ENCODE data around the gene KDELR3. TPM values are rescaled to one million over a fixed set of nuclear protein-coding genes. Genes with fewer than 3 reads are reported as not detected.

Gene KDELR3
- total and polyA plus RNA-seq, 2 experiments from 2014 or later, result 5.6 to 5.7 TPM

DNA sequence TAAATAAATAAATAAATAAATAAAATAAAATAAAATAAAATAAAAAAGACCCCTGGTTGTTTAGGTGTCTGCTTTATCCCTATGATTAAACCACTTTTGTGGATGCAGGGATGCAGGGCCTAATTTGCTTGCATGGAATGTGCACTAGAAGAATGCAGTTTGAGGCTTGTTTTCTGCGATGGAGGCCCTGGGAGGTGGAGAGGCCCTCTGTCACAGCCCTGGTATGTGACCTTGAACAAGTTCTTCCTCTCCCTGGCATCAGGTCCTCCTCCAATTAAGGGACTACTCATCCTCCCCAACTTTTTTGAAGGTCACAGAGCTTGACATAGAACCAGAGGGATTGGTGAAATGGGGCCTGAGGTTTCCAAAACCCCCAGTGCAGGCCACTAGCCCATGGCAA lies 35.6 kb upstream of the KDELR3 start:
- no peaks in the 10 kb centered on the region for H4K20me1 ChIP-seq (replicated peaks; ENCODE audit: insufficient read depth)
- Mint-ChIP-seq H3K27me3 (ENCODE audit: insufficient read depth, low read depth, poor library complexity) (peaks cover 15% of the 10 kb centered on the region), H3K4me3 (no peak overlapping the region), H3K36me3 (ENCODE audit: low read depth) (no peaks in the 10 kb centered on the region), H3K27ac (no peak overlapping the region), H3K9me3 (no peaks in the 10 kb centered on the region; the same call in 2 of the 3 replicates), H3K4me1 (peaks cover 4% of the 10 kb centered on the region)
- no peaks in the 10 kb centered on the region for H3K79me2 ChIP-seq (replicated peaks; ENCODE audit: insufficient read depth)
- ATAC-seq (no peak), DNase-seq (ENCODE audit: low spot score) (no peak)
- TF ChIP-seq, protein P1, sequence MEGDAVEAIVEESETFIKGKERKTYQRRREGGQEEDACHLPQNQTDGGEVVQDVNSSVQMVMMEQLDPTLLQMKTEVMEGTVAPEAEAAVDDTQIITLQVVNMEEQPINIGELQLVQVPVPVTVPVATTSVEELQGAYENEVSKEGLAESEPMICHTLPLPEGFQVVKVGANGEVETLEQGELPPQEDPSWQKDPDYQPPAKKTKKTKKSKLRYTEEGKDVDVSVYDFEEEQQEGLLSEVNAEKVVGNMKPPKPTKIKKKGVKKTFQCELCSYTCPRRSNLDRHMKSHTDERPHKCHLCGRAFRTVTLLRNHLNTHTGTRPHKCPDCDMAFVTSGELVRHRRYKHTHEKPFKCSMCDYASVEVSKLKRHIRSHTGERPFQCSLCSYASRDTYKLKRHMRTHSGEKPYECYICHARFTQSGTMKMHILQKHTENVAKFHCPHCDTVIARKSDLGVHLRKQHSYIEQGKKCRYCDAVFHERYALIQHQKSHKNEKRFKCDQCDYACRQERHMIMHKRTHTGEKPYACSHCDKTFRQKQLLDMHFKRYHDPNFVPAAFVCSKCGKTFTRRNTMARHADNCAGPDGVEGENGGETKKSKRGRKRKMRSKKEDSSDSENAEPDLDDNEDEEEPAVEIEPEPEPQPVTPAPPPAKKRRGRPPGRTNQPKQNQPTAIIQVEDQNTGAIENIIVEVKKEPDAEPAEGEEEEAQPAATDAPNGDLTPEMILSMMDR (conservative IDR thresholded peaks at IDR 0.05; ENCODE audit: low read depth in 2 of 2), result no peak
- TF ChIP-seq EZH2 (IDR thresholded peaks at IDR 0.05; ENCODE audit: low read depth, unreplicated experiment) (no peak), EZH2phosphoT487 (IDR thresholded peaks at IDR 0.05; ENCODE audit: unreplicated experiment) (no peak), JUNB (IDR thresholded peaks at IDR 0.05; ENCODE audit: unreplicated experiment) (no peak), POLR2AphosphoS5 (IDR thresholded peaks at IDR 0.05; ENCODE audit: low read depth) (no peak), REST (IDR thresholded peaks at IDR 0.05; ENCODE audit: unreplicated experiment) (no peak), NANOG (IDR thresholded peaks at IDR 0.05; ENCODE audit: borderline replicate concordance) (no peak), ZNF114 (CRISPR knock-in tag; IDR thresholded peaks at IDR 0.05) (no peak), ZNF331 (CRISPR knock-in tag; IDR thresholded peaks at IDR 0.05; ENCODE audit: low read depth) (no peak), STAT1 (IDR thresholded peaks at IDR 0.05; ENCODE audit: unreplicated experiment) (no peak)
- TF ChIP-seq, protein P2, sequence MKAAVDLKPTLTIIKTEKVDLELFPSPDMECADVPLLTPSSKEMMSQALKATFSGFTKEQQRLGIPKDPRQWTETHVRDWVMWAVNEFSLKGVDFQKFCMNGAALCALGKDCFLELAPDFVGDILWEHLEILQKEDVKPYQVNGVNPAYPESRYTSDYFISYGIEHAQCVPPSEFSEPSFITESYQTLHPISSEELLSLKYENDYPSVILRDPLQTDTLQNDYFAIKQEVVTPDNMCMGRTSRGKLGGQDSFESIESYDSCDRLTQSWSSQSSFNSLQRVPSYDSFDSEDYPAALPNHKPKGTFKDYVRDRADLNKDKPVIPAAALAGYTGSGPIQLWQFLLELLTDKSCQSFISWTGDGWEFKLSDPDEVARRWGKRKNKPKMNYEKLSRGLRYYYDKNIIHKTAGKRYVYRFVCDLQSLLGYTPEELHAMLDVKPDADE (IDR thresholded peaks at IDR 0.05), result no peak
- TF ChIP-seq, protein P3, sequence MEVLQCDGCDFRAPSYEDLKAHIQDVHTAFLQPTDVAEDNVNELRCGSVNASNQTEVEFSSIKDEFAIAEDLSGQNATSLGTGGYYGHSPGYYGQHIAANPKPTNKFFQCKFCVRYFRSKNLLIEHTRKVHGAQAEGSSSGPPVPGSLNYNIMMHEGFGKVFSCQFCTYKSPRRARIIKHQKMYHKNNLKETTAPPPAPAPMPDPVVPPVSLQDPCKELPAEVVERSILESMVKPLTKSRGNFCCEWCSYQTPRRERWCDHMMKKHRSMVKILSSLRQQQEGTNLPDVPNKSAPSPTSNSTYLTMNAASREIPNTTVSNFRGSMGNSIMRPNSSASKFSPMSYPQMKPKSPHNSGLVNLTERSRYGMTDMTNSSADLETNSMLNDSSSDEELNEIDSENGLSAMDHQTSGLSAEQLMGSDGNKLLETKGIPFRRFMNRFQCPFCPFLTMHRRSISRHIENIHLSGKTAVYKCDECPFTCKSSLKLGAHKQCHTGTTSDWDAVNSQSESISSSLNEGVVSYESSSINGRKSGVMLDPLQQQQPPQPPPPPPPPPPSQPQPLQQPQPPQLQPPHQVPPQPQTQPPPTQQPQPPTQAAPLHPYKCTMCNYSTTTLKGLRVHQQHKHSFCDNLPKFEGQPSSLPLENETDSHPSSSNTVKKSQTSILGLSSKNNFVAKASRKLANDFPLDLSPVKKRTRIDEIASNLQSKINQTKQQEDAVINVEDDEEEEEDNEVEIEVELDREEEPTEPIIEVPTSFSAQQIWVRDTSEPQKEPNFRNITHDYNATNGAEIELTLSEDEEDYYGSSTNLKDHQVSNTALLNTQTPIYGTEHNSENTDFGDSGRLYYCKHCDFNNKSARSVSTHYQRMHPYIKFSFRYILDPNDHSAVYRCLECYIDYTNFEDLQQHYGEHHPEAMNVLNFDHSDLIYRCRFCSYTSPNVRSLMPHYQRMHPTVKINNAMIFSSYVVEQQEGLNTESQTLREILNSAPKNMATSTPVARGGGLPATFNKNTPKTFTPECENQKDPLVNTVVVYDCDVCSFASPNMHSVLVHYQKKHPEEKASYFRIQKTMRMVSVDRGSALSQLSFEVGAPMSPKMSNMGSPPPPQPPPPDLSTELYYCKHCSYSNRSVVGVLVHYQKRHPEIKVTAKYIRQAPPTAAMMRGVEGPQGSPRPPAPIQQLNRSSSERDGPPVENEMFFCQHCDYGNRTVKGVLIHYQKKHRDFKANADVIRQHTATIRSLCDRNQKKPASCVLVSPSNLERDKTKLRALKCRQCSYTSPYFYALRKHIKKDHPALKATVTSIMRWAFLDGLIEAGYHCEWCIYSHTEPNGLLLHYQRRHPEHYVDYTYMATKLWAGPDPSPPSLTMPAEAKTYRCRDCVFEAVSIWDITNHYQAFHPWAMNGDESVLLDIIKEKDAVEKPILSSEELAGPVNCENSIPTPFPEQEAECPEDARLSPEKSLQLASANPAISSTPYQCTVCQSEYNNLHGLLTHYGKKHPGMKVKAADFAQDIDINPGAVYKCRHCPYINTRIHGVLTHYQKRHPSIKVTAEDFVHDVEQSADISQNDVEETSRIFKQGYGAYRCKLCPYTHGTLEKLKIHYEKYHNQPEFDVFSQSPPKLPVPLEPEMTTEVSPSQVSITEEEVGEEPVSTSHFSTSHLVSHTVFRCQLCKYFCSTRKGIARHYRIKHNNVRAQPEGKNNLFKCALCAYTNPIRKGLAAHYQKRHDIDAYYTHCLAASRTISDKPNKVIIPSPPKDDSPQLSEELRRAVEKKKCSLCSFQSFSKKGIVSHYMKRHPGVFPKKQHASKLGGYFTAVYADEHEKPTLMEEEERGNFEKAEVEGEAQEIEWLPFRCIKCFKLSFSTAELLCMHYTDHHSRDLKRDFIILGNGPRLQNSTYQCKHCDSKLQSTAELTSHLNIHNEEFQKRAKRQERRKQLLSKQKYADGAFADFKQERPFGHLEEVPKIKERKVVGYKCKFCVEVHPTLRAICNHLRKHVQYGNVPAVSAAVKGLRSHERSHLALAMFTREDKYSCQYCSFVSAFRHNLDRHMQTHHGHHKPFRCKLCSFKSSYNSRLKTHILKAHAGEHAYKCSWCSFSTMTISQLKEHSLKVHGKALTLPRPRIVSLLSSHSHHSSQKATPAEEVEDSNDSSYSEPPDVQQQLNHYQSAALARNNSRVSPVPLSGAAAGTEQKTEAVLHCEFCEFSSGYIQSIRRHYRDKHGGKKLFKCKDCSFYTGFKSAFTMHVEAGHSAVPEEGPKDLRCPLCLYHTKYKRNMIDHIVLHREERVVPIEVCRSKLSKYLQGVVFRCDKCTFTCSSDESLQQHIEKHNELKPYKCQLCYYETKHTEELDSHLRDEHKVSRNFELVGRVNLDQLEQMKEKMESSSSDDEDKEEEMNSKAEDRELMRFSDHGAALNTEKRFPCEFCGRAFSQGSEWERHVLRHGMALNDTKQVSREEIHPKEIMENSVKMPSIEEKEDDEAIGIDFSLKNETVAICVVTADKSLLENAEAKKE (CRISPR knock-in tag; IDR thresholded peaks at IDR 0.05), result no peak
- H3K4me1 ChIP-seq (ENCODE audit: insufficient read depth), result no peaks in the 10 kb centered on the region
- no peaks in the 10 kb centered on the region for H3K27me3 ChIP-seq (ENCODE audit: insufficient read depth)
- H2AFZ ChIP-seq, result no peak overlapping the region
- H3K27ac ChIP-seq (ENCODE audit: low read depth), result no peak overlapping the region
- H3K36me3 ChIP-seq (ENCODE audit: insufficient read depth), result no peaks in the 10 kb centered on the region
- no peaks in the 10 kb centered on the region for H3K9me2 ChIP-seq (ENCODE audit: insufficient read depth)
- no peak overlapping the region for H3K4me2 ChIP-seq
- no peaks in the 10 kb centered on the region; the same call in 1 of the 2 replicates for H3F3A ChIP-seq (replicated peaks; ENCODE audit: low read depth)
- no peak overlapping the region for H3K4me3 ChIP-seq
